Measurements from ENCODE around the gene SYT7.
"Not testable (repeated sequence)": the region's sequence is repeated elsewhere in the genome, so short reads cannot be mapped to it uniquely, and the experiment has no call there.

SYT7 gene

DNA sequence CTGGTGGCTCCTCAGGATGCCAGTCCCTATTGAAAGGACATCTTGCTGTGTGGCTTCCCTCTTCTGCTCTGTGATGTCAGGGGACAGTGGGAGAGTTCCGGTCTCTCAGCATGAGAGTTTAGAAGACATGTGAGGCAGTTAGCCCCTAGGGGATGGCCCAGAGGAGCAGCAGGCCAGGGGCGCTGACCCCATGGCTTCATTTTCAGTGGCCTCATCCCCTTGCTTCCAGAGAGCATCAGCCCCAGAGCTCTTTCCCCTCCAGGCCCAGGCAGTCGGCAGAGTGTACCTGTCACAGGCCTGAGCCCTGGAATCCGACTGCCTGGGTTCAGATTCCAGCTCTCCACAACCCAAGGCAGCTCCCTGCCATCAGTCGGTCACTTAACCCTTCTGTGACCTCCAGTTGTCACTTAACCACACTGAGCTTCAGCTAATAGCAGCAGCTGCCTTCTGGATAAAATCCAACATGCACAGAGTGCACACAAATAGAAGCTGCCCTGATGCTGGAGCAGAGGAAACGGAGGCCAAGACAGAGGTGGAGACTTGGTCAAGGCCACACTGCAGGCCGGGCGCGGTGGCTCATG lies 86.4 kb downstream of the SYT7 start:
- no peak for DNase-seq

DNA sequence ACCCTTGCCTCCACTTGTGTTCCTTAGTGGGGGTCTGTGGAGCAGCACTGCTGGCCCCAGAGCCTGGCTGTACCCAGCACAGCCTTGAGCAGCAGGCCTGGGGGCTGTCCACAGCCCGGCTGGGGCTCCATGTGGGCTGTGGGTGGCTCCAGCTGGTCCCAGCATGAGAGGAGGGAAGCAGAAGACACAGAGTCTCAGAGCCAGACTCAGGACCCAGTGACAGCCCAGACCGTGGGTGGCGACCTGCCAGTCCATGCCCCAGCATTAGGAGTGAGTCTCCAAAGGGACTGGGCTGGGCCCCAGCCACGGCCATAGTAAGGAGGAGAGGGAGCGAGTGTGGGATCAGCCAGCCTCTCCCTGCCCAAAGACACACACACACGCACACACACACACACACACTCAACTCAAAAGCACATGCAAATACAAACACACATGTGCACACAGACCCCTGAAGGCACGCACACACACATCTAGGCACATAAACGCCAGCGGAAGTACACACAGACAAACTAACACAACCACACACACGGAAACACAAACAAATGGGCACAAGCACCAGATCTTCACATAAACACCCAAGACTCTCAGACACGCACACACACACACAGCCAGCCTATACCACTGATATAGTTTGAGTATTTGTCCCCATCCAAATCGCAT lies 89.0 kb downstream of the SYT7 start:
- no peak for DNase-seq

DNA sequence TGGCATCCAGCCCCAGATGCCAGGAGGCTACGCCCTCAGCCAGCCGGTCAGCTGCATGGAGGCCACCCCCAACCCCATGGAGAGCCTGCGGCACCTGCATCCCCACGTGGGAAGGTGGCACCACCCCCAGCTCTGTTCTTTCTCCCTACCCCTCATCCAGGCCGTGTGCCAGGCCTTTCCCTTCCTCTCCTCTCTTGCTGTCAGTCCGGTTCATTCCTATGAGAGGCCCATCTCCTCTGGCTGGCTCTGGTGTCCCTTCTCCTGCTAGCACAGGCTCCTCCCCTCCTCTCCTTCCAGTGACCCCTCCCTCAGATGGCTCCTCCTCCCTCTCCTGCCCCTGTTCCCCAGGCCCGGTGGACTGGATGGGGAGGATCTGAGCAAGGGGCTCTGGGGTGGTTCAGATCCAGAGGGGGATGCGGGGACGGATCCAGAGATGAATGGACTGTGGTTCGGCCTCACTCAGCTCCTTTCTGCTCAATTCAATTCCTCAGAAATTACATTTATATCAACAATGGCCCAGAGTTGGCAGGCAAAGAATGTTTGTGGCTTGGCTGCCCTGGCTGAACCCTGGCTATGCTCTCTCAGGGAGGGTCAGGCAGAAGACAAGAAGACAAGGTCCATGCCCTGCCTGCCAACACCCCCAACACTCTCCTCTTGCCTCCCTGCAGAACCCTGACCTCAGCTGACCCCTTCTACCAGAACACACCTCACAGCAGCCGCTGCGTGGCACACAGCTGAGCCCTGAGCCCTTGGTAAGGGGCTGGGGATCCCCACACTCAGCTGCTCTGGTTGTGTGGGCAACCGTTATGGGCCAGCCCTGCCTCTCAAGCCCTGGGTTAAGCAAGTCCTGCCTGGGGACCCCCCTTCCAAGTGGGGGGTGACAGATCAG lies 90.8 kb downstream of the SYT7 start:
- no peak for DNase-seq

- no peak for DNase-seq
These were observed 92.1 kb downstream of the SYT7 start for GRCh38 chr11:61488651-61489291.

DNA sequence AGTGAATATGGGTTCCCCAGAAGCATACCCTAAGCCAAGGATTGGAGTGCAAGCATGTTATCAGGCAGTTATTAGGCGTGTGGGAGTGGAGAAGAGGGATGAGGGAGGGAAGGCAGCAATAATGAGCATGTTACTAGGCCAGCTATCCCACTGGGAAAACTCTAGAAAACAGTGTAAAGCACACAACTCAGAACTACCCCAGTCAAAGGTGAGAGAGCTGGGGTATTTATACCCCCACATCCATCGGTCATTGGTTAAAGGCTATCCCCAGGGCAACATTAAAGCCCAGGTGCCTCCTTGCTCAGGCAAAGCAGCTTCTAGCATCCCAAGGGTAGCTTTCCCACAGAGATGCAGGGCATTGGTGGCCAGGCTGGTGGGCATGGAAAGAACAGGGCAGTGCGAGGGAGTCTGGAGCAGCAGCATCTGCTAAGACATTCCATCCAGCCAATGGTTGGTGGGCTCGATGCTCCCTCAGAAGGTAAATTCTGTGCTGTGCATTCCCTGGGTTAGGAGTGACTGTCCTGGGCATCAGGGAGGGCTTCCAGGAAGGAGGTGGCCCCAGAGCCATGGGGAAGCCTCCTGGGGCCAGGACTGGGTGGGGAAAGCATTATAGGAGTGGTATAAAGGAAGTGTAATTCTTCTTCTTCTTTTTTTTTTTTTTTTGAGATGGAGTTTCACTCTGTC lies 93.4 kb downstream of the SYT7 start:
- DNase-seq = no peak

GRCh38 chr11:61486779-61487178 lies 94.1 kb downstream of the SYT7 start:
- no peak for DNase-seq

- no peak for DNase-seq
These were observed 94.8 kb downstream of the SYT7 start for GRCh38 chr11:61486011-61486620.

GRCh38 chr11:61485080-61485479 lies 95.8 kb downstream of the SYT7 start:
- DNase-seq = no peak

DNA sequence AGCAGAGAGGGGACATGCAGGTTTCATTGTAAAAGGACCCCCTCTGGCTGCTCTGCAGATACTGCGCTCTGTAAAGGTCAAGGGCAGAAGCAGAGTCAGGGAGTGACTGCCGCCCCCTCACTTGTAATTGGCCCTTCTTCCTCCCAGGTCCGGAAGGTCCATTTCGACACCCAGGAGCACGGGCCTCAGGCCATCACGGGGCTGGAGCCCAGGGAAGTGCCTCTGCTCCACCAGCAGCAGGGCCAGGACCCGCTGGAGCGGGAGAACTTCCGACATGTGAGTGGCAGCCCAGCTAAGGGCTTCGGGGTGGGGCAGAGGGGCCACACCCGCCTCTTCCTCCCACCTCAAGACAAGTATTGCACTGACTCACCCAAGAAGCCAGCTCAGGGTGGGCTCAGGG lies 96.3 kb downstream of the SYT7 start:
- DNase-seq = no peak

DNA sequence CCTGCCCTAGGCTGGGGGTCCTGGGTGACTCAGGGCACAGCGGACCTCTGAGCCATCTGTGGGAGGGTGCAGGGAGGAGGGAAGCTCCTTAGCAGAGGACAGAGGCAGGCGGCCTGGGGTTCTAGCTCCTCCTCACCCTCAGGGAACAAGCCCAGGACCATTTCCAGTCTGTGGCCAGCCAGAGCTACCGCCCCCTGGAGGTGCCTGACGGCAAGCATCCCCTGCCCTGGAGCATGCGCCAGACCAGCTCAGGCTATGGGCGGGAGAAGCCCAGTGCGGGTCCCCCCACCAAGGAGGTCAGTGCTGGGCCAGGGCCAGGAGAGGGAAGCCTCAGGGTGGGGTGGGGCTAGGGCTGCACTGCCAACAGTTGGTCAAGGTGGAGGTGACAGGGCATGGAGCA lies 98.4 kb downstream of the SYT7 start:
- DNase-seq = peak; percentile 67

DNA sequence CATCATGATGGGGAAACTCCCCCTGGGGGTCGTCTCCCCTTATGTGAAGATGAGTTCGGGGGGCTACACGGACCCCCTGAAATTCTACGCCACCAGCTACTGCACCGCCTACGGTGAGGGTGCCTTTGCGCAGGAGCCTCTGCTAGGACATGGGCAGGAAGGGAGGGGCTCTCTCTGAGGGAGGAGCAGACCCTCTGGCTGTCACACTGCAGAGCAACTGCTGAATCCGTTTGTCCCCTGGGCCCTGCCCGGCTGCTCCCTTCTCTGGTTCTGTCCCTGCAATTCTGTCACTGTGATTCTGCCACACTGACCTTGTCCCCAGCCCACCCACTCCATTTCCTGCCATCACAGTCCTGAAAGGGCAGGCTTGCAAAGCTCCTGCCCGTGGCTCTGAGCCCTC lies 99.1 kb downstream of the SYT7 start:
- DNase-seq = no peak

- no peak for DNase-seq
These were observed 99.9 kb downstream of the SYT7 start for GRCh38 chr11:61480994-61481335.

GRCh38 chr11:61480261-61480993 lies 100.4 kb downstream of the SYT7 start:
- no peak for DNase-seq

GRCh38 chr11:61479360-61480058 lies 101.4 kb downstream of the SYT7 start:
- DNase-seq = not testable (repeated sequence)

DNA sequence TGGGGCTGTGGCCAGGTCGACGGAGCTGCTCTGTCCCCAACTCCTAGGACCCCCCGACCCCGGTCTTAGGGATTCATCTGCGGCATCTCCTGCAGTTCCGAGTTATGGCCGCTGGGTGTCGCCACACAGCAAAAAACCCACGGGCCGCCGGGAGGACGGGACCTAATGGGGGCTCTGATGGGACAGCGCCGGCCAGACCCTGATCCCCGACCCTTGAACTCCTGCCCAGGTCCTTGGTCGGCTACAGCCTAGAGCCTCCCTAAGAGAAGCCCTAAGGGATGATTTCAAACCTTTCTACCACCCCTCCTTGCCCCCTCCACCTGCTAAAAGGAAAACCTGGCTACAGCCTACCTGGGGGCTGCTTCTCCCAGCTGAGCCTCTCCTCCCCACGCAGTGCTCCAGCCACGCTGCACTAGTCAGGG lies 103.1 kb downstream of the SYT7 start:
- peak; percentile 86 for DNase-seq

- no peak for DNase-seq
These were observed 103.8 kb downstream of the SYT7 start for GRCh38 chr11:61477126-61477525.

DNA sequence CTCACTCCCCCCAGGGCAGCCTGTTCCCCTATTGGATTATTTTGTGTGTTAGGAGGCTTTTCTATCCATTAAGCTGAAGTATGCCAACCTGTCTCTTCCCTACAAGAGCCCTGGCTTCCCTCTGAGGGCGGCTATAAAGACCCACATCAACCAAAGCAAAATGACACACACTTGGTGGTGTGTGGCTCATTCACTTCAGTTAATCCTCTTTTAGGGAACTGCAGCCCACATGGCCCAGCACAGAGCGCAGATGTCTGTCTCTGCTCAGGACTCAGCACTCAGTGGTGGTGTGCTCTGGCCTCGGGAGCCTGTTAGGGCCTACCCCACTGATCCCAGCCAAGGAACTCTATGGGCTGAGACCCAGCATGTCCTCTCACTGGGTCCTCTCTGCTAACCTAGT lies 104.5 kb downstream of the SYT7 start:
- DNase-seq = no peak

DNA sequence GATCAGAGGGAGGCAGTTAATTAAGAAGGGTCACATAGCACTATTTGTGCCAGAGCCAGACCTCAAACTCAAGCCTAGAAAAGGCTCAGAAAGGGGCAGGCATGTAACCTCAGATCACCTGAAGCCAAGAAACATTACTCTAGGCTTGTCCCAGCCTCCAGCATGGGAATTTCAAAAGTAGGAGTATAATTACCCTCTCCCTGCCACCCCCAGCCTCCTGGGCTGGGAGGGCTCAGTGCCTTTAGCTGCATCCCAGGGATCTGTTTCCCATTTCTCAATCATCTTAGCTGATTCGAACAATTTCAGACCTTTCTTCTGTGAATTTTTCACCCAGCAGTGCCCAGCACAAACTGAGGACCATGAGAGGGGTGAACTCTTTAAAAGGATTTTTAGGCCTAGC lies 105.4 kb downstream of the SYT7 start:
- DNase-seq = no peak

DNA sequence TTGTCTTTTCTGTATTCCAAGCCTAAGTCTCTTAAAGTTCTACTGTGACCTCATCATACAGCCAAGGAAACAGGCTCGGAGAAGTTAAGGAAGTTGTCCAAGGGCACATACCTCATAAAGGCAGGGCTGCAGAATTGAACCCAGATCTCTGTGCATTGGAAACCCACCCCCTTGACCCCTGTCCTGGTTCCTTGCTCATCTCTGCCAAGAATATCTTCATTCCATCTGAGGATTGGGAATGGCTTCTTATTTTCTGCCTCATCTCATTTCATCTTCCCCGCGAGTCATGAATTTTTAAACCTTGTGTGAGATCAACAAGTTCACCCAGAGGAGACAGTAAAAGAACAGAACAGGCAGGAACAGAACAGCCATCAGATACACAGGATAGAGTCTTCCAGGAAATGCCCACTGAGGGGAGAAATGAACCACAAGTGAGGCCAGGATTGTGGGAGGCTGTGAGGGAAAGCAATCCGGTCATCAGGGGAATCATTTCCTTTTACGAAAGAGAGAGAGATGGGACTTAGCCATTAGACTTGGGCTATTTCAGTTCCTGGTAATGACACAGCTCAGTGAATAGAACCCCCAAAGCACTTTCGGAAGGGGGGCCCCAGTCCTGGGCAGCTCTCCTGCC lies 106.7 kb downstream of the SYT7 start:
- DNase-seq = no peak

DNA sequence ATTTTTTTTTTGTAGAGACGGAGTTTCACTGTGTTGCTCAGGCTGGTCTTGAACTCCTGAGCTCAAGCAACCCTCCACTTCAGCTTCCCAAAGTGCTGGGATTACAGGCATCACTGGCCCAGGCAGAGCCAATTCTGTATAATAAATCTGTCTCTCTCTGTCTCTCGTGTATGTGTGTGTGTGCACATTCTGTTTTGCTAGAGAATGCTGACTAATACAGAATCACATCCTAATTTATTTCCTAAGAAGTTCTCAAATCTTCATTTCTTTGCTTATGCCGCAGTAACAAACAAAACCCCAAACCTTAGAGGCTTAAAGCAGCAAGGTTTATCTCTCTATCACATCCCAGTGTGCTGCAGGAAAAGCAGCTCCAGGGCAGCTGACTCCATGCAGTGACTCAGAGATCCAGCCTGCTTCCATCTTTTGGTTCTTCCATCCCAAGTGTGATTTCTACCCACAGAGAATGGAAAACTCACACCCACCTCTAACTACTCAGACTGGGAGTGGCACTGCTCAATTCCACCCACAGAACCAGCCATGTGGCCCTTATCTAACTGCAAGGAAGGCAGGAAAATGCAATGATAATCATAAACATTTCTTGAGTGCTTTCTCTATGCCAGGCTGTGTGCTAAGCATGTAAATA lies 107.4 kb downstream of the SYT7 start:
- DNase-seq = no peak
